Measurements from ENCODE around the gene VANGL1. TPM values are rescaled to one million over a fixed set of nuclear protein-coding genes. Genes with fewer than 3 reads are reported as not detected.

VANGL1 gene
- total RNA-seq, 2 experiments from 2014 or later = 1.1 to 1.8 TPM

- intact Hi-C loops (cut with DNase I, micrococcal nuclease) = no loop called here
- Mint-ChIP-seq H3K4me1 (ENCODE audit: low read depth) (peaks cover 14% of the 10 kb centered on the region), H3K36me3 (ENCODE audit: low read depth) (peaks cover 18% of the 10 kb centered on the region), H3K27ac (no peak overlapping the region), H3K4me3 (peak overlapping the region; percentile 91), H3K9me3 (peaks cover 15% of the 10 kb centered on the region), H3K27me3 (peaks cover 29% of the 10 kb centered on the region)
- Histone ChIP-seq H3K4me1 (ENCODE audit: insufficient read depth, low read length) (peaks cover 4% of the 10 kb centered on the region), H3K27me3 (ENCODE audit: control insufficient read depth in 1 of 2, insufficient read depth in 2 of 2, low read length in 2 of 2) (peaks cover 13 to 18% of the 10 kb centered on the region in 2 experiments), H3K36me3 (ENCODE audit: insufficient read depth, low read length) (no peaks in the 10 kb centered on the region), H3K9me3 (ENCODE audit: control insufficient read depth in 1 of 2, insufficient read depth in 1 of 2, low read length in 2 of 2) (peaks cover 0 to 22% of the 10 kb centered on the region in 2 experiments), H3K4me3 (ENCODE audit: low read length) (no peak overlapping the region), H3K27ac (ENCODE audit: low read depth in 1 of 2, low read length in 2 of 2) (no peak overlapping the region)
- ATAC-seq (ENCODE audit: poor library complexity) (no peak), DNase-seq (no peak)
- ChIA-PET CTCF (no interaction called here), POLR2A (no interaction called here)
- TF ChIP-seq CTCF (IDR thresholded peaks at IDR 0.05) = no peak
These were observed 1.4 kb upstream of the VANGL1 start for GRCh38 chr1:115640384-115640783.

- Histone ChIP-seq H3K4me1 (ENCODE audit: insufficient read depth, low read length) (peaks cover 5% of the 10 kb centered on the region), H3K4me3 (ENCODE audit: low read length) (peak overlapping the region; percentile 56), H3K27me3 (ENCODE audit: control insufficient read depth in 1 of 2, insufficient read depth in 2 of 2, low read length in 2 of 2) (peaks cover 13 to 18% of the 10 kb centered on the region in 2 experiments), H3K36me3 (ENCODE audit: insufficient read depth, low read length) (no peaks in the 10 kb centered on the region), H3K9me3 (ENCODE audit: control insufficient read depth in 1 of 2, insufficient read depth in 1 of 2, low read length in 2 of 2) (peaks cover 0 to 22% of the 10 kb centered on the region in 2 experiments), H3K27ac (ENCODE audit: low read depth in 1 of 2, low read length in 2 of 2) (no peak overlapping the region)
- POLR2A ChIA-PET = no interaction called here
- peak overlapping the region; percentile 89 for H3K4me3 Mint-ChIP-seq
- ATAC-seq (ENCODE audit: poor library complexity) (peak; percentile 26), DNase-seq (peak in 4 of 14 experiments; percentile 9 to 49 (median 20))
- H3K27me3 Mint-ChIP-seq = peaks cover 29% of the 10 kb centered on the region
- CTCF ChIA-PET = no interaction called here
- intact Hi-C loops (cut with DNase I, micrococcal nuclease) = no loop called here
- peaks cover 11% of the 10 kb centered on the region for H3K9me3 Mint-ChIP-seq
- no peak overlapping the region for H3K27ac Mint-ChIP-seq
- H3K4me1 Mint-ChIP-seq (ENCODE audit: low read depth) = peaks cover 14% of the 10 kb centered on the region
- peaks cover 18% of the 10 kb centered on the region for H3K36me3 Mint-ChIP-seq (ENCODE audit: low read depth)
- TF ChIP-seq CTCF (IDR thresholded peaks at IDR 0.05) = no peak
These were observed 650 bp downstream of the VANGL1 start for GRCh38 chr1:115642168-115643072.

GRCh38 chr1:115643225-115643624 lies 1.5 kb downstream of the VANGL1 start:
- intact Hi-C loops (cut with DNase I, micrococcal nuclease) = no loop called here
- peaks cover 13% of the 10 kb centered on the region for H3K36me3 Mint-ChIP-seq (ENCODE audit: low read depth)
- Histone ChIP-seq H3K4me3 (ENCODE audit: low read length) (no peak overlapping the region), H3K27ac (ENCODE audit: low read depth in 1 of 2, low read length in 2 of 2) (no peak overlapping the region), H3K27me3 (ENCODE audit: control insufficient read depth in 1 of 2, insufficient read depth in 2 of 2, low read length in 2 of 2) (peaks cover 13 to 18% of the 10 kb centered on the region in 2 experiments), H3K9me3 (ENCODE audit: control insufficient read depth in 1 of 2, insufficient read depth in 1 of 2, low read length in 2 of 2) (peaks cover 0 to 22% of the 10 kb centered on the region in 2 experiments), H3K36me3 (ENCODE audit: insufficient read depth, low read length) (no peaks in the 10 kb centered on the region), H3K4me1 (ENCODE audit: insufficient read depth, low read length) (peaks cover 8% of the 10 kb centered on the region)
- ATAC-seq (ENCODE audit: poor library complexity) (no peak), DNase-seq (no peak)
- peaks cover 29% of the 10 kb centered on the region for H3K27me3 Mint-ChIP-seq
- no peak for TF ChIP-seq CTCF (IDR thresholded peaks at IDR 0.05)
- CTCF ChIA-PET = no interaction called here
- H3K4me3 Mint-ChIP-seq = peak overlapping the region; percentile 89
- POLR2A ChIA-PET = no interaction called here
- peaks cover 6% of the 10 kb centered on the region for H3K9me3 Mint-ChIP-seq
- H3K4me1 Mint-ChIP-seq (ENCODE audit: low read depth) = peaks cover 14% of the 10 kb centered on the region
- H3K27ac Mint-ChIP-seq = no peak overlapping the region

Measured in CD4-positive, alpha-beta T cell (primary cell).